SJSA1 (cell line): ENCODE measurements around the gene UNC13D. TPM values are rescaled to one million over a fixed set of nuclear protein-coding genes. Genes with fewer than 3 reads are reported as not detected.
A peak's percentile ranks its signal among the peaks of the same experiment; 100 is the strongest.

Experiments used
- DNase-seq, 2 experiments: peaks; one replicate each; pipeline ENCODE4 v3.0.0-alpha.2; 2015 to 2020; ENCODE audit warnings: low spot score in 2 of 2, low read depth in 1 of 2
- H3K27ac ChIP-seq: fragments of 250-450 bp; sonication (Bioruptor Pico); 2 replicates; pipeline ENCODE4 v1.5.1; 2020; ENCODE audit warnings: mild to moderate bottlenecking, moderate library complexity
- H3K27me3 ChIP-seq: fragments of 250-450 bp; sonication (Bioruptor Pico); replicated peaks from 2 replicates; pipeline ENCODE4 v1.5.1; 2020; ENCODE audit warnings: mild to moderate bottlenecking, moderate library complexity
- H3K36me3 ChIP-seq: fragments of 250-450 bp; sonication (Bioruptor Pico); 2 replicates; pipeline ENCODE4 v1.5.1; 2020; ENCODE audit warnings: mild to moderate bottlenecking
- H3K4me1 ChIP-seq: fragments of 250-450 bp; sonication (Bioruptor Pico); replicated peaks from 2 replicates; pipeline ENCODE4 v1.6.1; 2021; ENCODE audit warnings: mild to moderate bottlenecking
- H3K4me3 ChIP-seq: fragments of 250-450 bp; sonication (Bioruptor Pico); 2 replicates; pipeline ENCODE4 v1.5.1; 2020; ENCODE audit warnings: mild to moderate bottlenecking
- H3K9me3 ChIP-seq: fragments of 250-450 bp; sonication (Bioruptor Pico); replicated peaks from 2 replicates; pipeline ENCODE4 v1.5.1; 2020; ENCODE audit warnings: mild to moderate bottlenecking
- total RNA-seq: library from RNA; depleted of rRNA; stranded (reverse); fragments of >200 nt; shearing (Covaris generic); gene quantifications from 2 replicates; pipeline ENCODE4 v1.2.3, GENCODE V29; 2014

Gene UNC13D
- total RNA-seq, 1 experiment from 2014 or later = not detected

- no peaks in the 10 kb centered on the region for H3K9me3 ChIP-seq
- H3K4me3 ChIP-seq = no peak overlapping the region
- DNase-seq = no peak
- no peaks in the 10 kb centered on the region for H3K27me3 ChIP-seq
- peaks cover 15% of the 10 kb centered on the region for H3K36me3 ChIP-seq
- peaks cover 16% of the 10 kb centered on the region for H3K4me1 ChIP-seq
- H3K27ac ChIP-seq = no peak overlapping the region
Measured at GRCh38 chr17:75830164-75831031, 13.8 kb downstream of the UNC13D start.

GRCh38 chr17:75829747-75830146, 14.5 kb downstream of the UNC13D start:
- no peak for DNase-seq
- H3K4me1 ChIP-seq = peaks cover 16% of the 10 kb centered on the region
- H3K4me3 ChIP-seq = no peak overlapping the region
- no peaks in the 10 kb centered on the region for H3K9me3 ChIP-seq
- H3K36me3 ChIP-seq = peaks cover 18% of the 10 kb centered on the region
- H3K27ac ChIP-seq = no peak overlapping the region
- H3K27me3 ChIP-seq = no peaks in the 10 kb centered on the region

GRCh38 chr17:75828741-75829140, 15.5 kb downstream of the UNC13D start:
- Histone ChIP-seq H3K27me3 (no peaks in the 10 kb centered on the region), H3K4me1 (peaks cover 16% of the 10 kb centered on the region), H3K4me3 (no peak overlapping the region), H3K9me3 (no peaks in the 10 kb centered on the region), H3K27ac (no peak overlapping the region), H3K36me3 (peaks cover 25% of the 10 kb centered on the region)
- no peak for DNase-seq

DNA sequence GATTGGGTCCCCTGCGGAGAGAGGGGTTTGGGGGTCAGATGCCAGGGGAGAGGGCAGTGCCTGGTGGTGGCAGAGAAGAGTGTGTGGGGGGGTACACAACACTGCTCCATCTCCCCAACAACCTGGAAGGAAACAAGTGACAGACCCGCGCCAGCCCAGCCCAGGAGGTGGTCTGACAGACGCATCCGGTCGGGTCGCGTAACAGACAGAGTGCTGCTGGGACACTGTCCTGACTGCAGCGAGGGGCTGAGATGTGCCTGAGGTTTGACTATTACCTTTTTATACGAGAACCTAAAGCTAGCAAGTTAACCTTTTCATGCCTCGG, 16.2 kb downstream of the UNC13D start:
- H3K27ac ChIP-seq = no peak overlapping the region
- H3K9me3 ChIP-seq = no peaks in the 10 kb centered on the region
- H3K36me3 ChIP-seq = peaks cover 32% of the 10 kb centered on the region
- DNase-seq = no peak
- peaks cover 16% of the 10 kb centered on the region for H3K4me1 ChIP-seq
- peak overlapping the region; percentile 35 for H3K4me3 ChIP-seq
- H3K27me3 ChIP-seq = no peaks in the 10 kb centered on the region

DNA sequence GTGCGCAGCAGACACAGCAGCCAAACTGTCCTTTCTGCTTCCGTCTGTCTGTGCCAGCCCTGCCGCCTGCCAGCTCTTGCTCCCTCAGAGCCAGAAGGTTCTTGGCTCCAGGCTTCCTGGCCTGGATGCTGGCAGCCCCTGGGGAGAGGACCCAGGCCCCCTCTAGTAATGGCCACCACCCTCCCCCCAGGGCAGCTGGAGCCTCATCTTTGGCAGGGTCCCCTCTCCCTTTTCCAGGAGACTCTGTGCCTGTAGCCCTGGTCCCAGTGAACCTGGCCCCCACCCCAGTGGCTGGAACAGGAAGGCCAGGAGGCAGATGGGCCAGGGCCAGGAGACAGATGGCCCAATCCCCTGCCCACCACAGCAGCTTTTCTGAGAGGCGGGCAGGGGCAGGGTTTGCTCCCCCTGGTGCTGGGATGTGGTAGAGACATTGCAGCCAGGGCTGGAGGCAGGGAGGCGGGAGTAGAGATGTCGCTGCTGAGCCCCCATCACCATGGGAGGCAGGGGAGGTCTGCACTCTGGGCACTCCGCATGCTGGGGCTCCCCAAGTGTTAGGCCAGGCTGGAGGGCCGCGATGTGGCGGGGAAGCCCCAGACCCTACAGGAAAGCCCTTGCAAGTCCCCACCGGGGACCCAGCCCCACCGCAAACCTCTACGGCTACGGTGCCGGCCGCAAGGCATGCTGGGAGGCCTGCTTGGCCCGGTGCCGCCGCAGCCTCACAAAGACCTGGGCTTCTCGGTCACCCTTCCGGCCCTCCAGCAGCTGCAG, 16.7 kb downstream of the UNC13D start:
- Histone ChIP-seq H3K27me3 (no peaks in the 10 kb centered on the region), H3K36me3 (peaks cover 38% of the 10 kb centered on the region), H3K4me1 (peaks cover 16% of the 10 kb centered on the region), H3K4me3 (peak overlapping the region; percentile 35), H3K27ac (no peak overlapping the region), H3K9me3 (no peaks in the 10 kb centered on the region)
- DNase-seq = peak; percentile 88 to 91

DNA sequence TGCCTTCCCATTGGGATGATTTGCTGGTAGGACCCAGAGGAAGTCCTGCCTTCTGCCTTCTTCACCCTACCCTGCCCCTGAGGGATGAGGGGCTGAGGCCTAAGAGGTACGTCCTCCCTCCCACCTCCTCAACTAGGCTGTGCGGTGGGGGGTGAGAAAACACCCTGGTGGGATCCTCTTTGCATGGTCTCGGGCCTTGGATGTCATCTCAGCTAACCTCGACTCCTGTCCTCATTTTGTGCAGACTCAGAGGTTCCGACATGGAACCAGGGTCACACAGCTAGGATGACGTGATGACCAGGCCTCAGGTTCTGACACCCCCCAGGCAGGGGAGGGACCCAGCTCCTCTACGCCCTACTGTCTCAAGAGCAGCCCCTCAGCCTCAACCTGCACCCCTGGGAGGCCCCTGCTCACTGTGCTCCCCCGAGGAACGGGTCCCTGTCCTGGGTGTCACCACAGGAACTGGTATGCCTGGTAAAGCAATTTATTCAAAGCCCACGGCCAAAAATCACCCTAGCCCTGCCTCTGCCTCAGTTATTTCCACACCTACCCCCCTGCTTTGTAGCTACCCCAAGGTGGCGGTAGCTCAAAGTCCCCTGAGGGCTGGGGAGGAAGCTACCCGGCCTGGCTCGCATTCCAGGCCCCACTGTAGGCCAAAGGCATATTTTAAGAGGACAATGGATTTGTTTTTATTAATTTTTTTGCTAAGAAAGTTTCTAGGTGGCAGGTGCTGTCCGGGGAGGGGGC, 17.5 kb downstream of the UNC13D start:
- Histone ChIP-seq H3K36me3 (peaks cover 45% of the 10 kb centered on the region), H3K27me3 (no peaks in the 10 kb centered on the region), H3K9me3 (no peaks in the 10 kb centered on the region), H3K27ac (no peak overlapping the region), H3K4me1 (peaks cover 11% of the 10 kb centered on the region), H3K4me3 (no peak overlapping the region)
- no peak for DNase-seq

GRCh38 chr17:75825748-75826370, 18.3 kb downstream of the UNC13D start:
- H3K36me3 ChIP-seq = peaks cover 54% of the 10 kb centered on the region
- no peak for DNase-seq
- no peak overlapping the region for H3K4me3 ChIP-seq
- no peaks in the 10 kb centered on the region for H3K27me3 ChIP-seq
- no peaks in the 10 kb centered on the region for H3K9me3 ChIP-seq
- H3K4me1 ChIP-seq = peaks cover 11% of the 10 kb centered on the region
- no peak overlapping the region for H3K27ac ChIP-seq

- Histone ChIP-seq H3K4me1 (peaks cover 11% of the 10 kb centered on the region), H3K4me3 (no peak overlapping the region), H3K9me3 (no peaks in the 10 kb centered on the region), H3K27ac (no peak overlapping the region), H3K36me3 (peaks cover 61% of the 10 kb centered on the region), H3K27me3 (no peaks in the 10 kb centered on the region)
- DNase-seq = no peak
Measured at GRCh38 chr17:75825149-75825552, 19.1 kb downstream of the UNC13D start.

DNA sequence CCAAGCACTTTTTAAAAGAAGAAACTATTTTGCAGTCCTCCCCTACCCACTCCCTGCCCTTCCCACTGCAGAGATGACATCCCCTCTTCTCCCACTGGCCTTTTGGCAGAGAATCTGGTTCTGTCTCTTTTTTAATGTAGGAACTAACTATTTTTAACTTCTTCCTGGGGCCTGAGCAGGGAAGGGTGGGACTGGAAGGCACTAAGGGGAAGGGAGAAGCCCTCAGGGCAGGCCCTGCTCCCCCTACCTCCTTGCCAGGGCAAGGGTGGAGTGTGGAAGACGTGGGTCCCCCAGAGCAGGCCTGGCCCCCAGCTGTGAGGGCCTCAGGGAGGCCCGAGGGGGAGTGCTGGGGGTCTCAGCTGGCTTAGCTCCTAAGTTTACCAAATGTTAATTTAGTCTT, 19.5 kb downstream of the UNC13D start:
- no peak overlapping the region for H3K4me3 ChIP-seq
- H3K4me1 ChIP-seq = peaks cover 11% of the 10 kb centered on the region
- no peak overlapping the region for H3K27ac ChIP-seq
- DNase-seq = no peak
- H3K36me3 ChIP-seq = peaks cover 66% of the 10 kb centered on the region
- H3K9me3 ChIP-seq = no peaks in the 10 kb centered on the region
- no peaks in the 10 kb centered on the region for H3K27me3 ChIP-seq

DNA sequence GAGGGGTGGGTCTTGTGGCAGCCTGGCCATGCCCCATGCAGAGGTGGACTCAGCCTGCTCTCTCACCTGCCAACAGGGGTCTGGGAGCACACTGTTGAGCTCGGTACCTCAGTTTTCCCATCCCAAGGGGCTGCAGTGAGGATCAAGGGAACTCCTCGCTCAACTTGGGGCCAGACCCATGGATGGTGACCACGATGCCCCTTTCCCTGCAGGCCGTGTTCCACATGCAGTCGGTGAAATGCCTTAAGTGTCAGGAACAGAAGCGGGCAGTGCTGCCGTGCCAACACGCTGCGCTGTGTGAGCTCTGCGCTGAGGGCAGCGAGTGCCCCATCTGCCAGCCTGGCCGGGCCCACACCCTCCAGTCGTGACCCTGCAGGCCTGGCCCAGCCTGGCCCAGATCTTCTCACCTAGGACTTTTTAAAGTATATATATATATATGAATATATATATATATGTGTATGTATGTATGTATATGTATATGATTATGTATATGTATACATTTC, 20.1 kb downstream of the UNC13D start:
- Histone ChIP-seq H3K27ac (no peak overlapping the region), H3K4me3 (no peak overlapping the region), H3K27me3 (no peaks in the 10 kb centered on the region), H3K4me1 (peaks cover 11% of the 10 kb centered on the region), H3K36me3 (peaks cover 70% of the 10 kb centered on the region), H3K9me3 (no peaks in the 10 kb centered on the region)
- DNase-seq = no peak

DNA sequence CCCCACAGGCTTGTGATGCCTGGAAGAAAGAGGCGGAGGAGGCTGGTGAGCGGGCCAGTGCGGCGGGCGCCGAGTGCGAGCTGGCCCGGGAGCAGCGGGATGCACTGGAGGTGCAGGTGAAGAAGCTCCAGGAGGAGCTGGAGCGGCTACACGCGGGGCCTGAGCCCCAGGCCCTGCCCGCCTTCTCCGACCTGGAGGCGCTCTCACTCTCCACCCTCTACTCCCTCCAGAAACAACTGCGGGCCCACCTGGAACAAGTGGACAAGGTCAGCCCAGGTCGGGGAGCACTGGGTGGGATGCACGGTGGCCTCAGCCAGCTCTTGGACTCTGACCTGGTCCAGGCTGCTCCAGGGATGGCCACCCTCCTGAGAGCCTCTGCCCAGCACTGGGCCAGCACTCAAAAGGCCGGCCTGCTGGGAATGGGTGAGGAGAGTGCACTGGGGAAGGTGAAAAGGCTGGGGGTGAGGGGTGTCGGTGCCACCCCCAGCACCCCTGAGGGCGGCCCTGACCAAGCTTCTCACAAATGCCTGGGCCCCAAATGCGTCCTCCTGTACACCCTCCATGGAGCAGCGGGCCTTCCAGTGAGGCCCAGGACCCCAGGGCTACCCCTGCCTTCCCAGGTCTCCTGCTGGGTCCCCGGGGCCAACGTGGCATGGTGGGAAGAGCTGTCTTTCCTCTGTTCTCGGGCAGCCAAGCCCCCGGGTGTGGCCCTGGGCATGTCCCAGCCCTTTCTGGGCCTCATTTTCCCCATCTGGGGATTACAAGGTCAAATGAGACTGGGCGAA, 20.8 kb downstream of the UNC13D start:
- DNase-seq = peak in 1 of 2 experiments; percentile 49
- Histone ChIP-seq H3K27ac (no peak overlapping the region), H3K9me3 (no peaks in the 10 kb centered on the region), H3K36me3 (peaks cover 76% of the 10 kb centered on the region), H3K27me3 (no peaks in the 10 kb centered on the region), H3K4me1 (peaks cover 11% of the 10 kb centered on the region), H3K4me3 (no peak overlapping the region)

DNA sequence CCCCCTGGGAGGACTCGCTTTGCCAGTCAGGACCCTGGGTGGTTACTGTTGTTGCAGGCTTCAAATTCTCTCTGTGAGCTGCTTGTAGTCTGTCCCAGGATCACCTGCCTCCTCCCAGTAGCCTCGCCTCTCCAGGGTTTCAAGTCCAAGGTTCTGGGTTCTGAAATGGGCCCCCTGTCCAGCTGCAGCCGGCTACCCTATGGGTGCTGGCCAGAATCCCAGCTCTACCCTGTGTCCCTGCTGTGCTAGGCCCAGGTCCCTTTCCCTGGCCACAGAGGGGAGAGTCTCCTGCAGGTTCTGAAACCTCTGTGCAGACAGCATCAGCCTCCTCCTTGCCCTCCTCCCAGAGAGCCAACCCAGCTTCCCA, 21.4 kb downstream of the UNC13D start:
- H3K27me3 ChIP-seq = no peaks in the 10 kb centered on the region
- DNase-seq = no peak
- H3K9me3 ChIP-seq = no peaks in the 10 kb centered on the region
- H3K4me1 ChIP-seq = peaks cover 6% of the 10 kb centered on the region
- H3K27ac ChIP-seq = no peak overlapping the region
- no peak overlapping the region for H3K4me3 ChIP-seq
- peaks cover 83% of the 10 kb centered on the region for H3K36me3 ChIP-seq
